HG03039 (cell line): ENCODE measurements around the gene WDR70.

Experiments
- ATAC-seq: cut with Tn5 transposase; IDR thresholded peaks from one replicate; pipeline ENCODE4 v1.9.1; 2021; ENCODE audit warnings: mild to moderate bottlenecking, moderate library complexity; ENCODE audit not compliant: unreplicated experiment

The WDR70 gene

DNA sequence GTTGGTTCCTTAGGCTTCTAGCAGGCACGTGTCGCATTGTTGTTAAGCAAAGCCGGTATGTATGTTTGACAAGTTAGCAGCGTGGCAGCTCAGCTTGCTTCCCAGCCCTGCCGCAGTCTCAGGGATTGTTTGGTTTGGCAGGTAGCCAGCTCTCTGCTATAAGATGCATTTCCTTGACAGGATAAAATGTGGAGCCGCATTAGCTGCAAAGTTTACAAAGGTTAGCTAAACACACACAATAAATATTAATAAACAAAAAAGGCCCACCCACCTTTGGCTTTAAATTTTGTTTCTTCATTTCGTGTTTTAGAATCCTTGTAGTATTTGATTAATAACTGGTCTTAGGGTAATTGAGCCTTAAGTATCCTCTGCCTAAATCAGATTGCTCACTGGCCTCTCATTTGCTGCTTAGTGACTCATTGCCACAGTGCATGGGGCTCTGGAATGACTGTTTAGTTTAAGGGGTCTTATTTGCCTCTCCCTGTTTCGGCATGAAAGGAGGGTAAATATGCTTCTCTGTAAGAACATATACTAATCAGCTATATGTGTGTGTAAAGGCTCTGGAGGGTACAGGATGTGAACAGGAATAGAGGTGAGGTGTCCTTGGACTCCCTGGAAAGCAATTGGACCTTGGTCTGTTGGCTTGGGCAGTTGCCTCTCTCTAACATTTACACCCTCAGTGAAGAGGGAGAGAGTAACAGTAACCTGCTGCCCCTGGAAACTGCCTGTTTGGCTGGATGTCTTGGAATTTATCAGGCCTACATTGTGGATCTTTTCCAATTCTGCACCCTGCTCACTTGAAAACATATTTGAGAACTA is 338.7 kb downstream of the WDR70 start:
- no peak for ATAC-seq

- ATAC-seq, result no peak
These were observed 341.4 kb downstream of the WDR70 start for GRCh38 chr5:37720550-37720952.

GRCh38 chr5:37721447-37721871 is 342.3 kb downstream of the WDR70 start:
- peak; percentile 58 for ATAC-seq

- ATAC-seq, result peak; percentile 64
These were observed 343.4 kb downstream of the WDR70 start for GRCh38 chr5:37722236-37723161.

DNA sequence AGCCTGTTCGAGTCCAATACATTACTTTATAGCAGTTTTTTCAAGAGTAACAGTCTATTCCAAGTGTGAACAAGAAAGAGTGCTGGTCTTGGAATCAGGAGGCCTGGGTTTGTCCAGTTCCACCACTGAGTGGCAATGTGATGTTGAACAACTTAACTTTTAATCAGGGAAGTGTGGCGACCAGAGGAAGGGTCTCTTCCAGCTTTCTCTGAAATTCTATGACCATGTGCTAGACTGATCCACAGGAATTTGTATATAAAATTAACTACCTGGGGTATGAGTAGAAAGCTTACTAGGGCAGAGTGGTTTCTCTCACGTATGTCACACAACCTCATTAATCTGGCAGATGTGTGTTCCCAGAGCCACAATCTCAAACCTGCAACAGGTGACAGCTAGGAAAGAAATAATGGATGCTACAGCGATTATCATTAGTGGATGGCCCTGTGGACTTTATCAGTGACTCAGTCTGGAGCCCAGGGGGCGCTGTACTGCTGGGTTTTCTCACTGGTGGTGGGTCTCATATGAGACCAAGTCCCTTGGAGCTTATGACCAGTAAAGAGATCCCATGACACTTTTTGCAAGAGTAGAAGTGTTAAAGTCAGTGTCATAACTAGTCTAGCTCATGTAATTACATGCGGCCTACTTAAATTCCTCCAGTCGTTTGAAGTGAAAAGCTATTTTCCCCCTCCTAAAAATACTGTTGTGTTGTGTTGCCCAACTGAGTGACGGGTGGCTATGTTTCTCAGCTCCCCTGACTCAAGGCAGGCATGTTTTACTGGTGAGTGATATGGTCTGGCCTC is 344.2 kb downstream of the WDR70 start:
- no peak for ATAC-seq

DNA sequence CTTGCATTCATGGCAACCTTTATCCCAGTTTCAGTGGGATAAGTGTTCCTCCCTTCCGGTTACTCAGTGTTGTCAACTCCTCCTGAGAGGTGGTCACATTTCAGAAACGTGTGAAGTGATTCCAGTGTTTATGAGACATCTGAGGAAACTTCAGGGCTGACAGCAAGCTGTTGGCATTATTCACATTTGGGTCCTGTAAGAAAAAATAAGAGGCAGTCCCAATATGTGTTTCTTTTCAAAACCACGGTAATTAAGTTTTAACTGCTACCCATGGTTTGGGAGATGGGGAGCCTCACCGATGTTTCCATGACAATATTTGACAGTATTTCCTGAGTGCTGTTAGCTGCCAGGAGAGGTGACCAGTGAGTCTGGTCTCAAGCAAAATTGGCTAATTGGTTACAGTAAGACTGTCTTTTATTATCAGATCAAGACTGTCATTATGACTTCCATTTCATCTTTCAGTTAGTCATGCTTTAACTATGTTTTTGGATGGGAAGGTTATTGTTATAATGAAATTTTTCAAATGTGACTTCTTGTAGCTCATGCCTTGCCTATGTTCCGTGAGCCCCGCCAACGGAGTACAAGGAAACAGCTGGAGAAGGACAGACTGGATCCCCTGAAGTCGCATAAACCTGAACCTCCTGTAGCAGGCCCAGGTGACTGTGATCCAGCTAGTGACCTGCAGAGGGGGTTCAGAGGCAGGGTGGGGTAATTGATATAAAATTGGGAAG is 345.4 kb downstream of the WDR70 start:
- ATAC-seq, result no peak

DNA sequence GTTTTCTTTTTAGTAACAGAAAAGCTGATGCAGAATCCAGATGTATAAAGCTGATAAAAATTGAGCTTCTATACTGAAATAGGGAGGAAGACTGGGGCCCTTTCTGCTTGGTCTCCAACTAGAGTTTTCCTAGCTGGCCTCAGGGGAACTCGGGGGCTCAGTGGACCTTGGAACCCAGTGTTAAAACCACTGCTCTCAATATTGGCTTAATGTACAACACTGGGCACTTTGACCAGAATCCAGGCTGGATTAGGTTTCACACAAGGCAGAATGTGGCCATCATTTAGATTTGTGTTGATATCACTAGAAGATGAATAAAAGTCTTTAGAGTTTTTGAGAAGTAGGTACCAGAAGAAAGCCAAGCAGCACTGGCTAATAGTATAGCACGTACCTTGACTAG is 346.1 kb downstream of the WDR70 start:
- ATAC-seq, result no peak

- no peak for ATAC-seq
These were observed 348.1 kb downstream of the WDR70 start for GRCh38 chr5:37727238-37727637.

DNA sequence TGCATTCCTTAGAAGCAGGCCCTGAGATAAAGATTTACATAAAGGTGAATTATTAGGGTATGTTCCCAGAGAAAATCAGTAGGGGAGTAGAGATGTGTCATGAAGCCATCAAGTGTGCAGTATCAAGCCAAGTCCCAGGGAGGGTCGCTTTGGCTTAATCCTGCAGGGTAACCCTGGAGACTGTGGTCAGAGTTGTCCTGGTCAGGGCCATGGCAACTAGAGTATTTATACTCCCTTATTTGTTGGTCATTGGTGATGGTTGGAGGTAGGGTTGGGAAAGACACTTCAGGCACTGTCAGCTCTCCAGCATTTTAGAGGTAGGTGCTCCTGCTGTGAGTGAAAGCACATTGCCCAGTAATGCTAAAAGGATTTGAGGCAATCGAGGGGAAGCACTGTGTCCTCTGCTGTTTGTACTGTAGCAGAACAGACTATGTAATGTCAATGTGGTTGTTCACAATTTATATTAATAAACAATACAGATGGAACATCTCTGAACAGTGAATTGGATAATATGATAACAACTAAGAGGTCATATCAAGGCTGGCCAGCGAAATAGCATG is 351.9 kb downstream of the WDR70 start:
- ATAC-seq, result no peak

DNA sequence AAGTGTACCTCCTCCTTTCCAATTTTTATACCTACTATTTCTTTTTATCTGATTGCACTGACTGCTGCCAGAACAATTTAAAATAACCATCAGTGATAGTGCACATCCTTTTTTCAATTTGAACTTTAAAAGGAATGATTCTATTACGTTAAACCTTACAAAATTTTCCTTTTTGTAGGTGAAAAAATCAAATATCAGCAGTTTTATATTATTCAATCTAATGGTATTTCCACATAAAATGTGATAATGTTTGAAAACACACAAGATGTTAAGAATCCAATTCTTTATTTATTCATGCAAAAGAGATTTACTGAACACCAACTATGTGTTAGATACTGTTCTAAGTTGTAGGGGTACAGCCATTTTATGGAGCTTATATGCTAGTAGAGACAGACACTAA is 355.0 kb downstream of the WDR70 start:
- no peak for ATAC-seq

DNA sequence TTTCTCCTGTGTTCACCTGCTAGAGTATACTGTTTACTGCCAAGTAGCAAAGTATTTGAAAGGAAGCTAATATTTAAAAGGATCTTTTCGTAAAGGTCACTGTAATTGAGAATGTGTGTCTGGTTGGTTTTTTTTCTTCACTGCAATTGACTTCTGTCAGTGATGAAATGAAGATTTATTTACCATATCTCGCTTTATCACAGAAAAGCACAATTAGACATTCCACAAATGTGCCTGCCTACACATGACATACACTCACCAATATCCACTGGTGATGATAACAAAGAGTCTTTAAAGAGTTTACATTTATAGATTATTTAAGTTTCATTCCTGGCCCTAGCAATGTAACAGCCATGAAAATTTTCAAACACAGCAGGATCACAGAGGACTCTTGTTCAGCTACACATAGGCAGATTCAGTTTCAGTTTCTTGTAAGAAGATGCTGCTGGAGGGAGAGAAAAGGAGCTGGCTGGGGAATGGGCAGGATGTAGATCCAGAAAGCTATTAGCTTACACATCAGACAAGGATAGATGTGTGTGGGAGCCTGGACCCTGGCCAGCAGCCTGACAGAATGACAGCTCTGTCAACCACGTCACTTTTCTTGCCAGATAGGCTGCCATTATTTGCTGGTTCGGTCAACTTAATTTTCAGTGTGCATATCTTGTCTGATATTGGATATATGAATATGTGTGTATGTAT is 356.7 kb downstream of the WDR70 start:
- no peak for ATAC-seq

GRCh38 chr5:37736397-37736796 is 357.3 kb downstream of the WDR70 start:
- ATAC-seq, result no peak

GRCh38 chr5:37737326-37738056 is 358.4 kb downstream of the WDR70 start:
- no peak for ATAC-seq

DNA sequence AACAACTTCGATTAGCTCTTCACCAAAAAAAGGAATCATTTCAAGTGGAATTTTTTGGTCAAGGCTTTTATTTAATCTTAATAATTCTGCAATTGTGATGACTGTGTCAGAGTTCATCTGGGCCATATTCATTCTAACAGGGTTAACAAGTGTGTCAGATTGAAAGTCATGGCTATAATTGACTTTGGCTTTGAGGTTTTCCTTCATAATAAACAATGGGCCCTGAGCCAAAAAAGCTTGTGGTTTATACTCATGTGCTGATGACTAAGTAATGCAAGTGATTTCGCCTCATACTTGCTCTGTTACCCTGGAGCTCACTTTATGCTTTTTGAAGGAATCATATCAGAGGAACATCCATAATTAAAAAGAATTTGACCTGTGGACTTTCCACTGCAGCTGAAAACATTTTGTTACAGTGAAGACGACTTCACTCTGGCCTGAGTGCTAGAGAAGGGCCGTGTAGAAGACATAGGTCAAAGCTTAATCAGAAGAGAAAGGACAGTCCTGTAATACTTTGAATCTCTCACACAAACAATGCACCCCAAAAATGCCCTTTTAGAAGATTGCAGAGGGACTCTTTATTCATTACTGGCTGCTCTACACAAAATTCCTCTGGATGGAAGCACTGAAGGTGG is 359.1 kb downstream of the WDR70 start:
- ATAC-seq, result peak; percentile 87

- ATAC-seq, result no peak
These were observed 359.9 kb downstream of the WDR70 start for GRCh38 chr5:37738865-37739488.

DNA sequence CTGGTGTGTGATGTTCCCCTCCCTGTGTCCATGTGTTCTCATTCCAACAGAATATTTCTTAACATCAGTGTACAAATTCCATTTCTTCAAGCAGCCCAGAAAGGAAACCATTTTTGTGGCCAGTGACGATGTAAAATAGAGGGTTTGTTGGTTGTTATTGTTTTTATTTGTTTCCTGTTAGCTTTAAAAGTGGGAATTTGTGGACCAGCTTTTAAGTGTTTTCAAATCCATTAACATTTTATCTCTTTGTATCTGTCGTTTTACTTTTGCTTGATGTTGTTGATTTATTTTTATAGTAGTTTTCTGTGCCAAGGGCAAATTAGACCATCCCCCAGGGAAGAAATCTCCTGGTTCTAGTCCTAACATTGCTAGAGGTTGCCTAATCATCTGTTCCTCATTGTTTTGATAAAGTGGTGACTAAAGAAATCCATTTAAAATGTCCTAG is 360.7 kb downstream of the WDR70 start:
- ATAC-seq, result no peak

- ATAC-seq, result no peak
These were observed 361.4 kb downstream of the WDR70 start for GRCh38 chr5:37740331-37741066.
